Heart right ventricle (tissue), 16 donors: ENCODE data around the gene MRPL49. TPM values are rescaled to one million over a fixed set of nuclear protein-coding genes. Genes with fewer than 3 reads are reported as not detected.

Experiments
- ATAC-seq, 8 donors: fragments of 200-7000 bp; cut with Tn5 transposase; one replicate each; pipeline ENCODE4 v1.9.1; 2020; ENCODE audit warnings: mild to moderate bottlenecking in 8 of 8, moderate library complexity in 8 of 8, moderate number of reproducible peaks in 1 of 8
- DNase-seq, 2 donors: peaks; one replicate each; pipeline ENCODE4 v3.0.0-alpha.2; 2020
- H3K27ac ChIP-seq, 10 donors: fragments of 200-600 bp; sonication (generic) in 2 of 10; one replicate each; pipeline versions ENCODE4 v1.5.0 to v1.8.0; 2020 to 2022; ENCODE audit warnings: mild to moderate bottlenecking in 3 of 10
- H3K27me3 ChIP-seq, 7 donors: fragments of 200-600 bp; one replicate each; pipeline ENCODE4 v1.8.0; 2021 to 2022; ENCODE audit warnings: mild to moderate bottlenecking in 2 of 7
- H3K36me3 ChIP-seq, 9 donors: fragments of 200-600 bp; sonication (generic) in 1 of 9; one replicate each; pipeline versions ENCODE4 v1.5.0 to v1.8.0; 2020 to 2022; ENCODE audit warnings: mild to moderate bottlenecking in 2 of 9
- H3K4me1 ChIP-seq, 9 donors: fragments of 200-600 bp; sonication (generic) in 1 of 9; one replicate each; pipeline versions ENCODE4 v1.5.0 to v1.8.0; 2020 to 2022; ENCODE audit warnings: mild to moderate bottlenecking in 4 of 9
- H3K4me3 ChIP-seq, 10 donors: fragments of 200-600 bp; sonication (generic) in 2 of 10; one replicate each; pipeline versions ENCODE4 v1.5.0 to v1.8.0; 2020 to 2022; ENCODE audit warnings: mild to moderate bottlenecking in 7 of 10, moderate library complexity in 2 of 10
- H3K9me3 ChIP-seq, 11 donors: fragments of 200-600 bp in 10 of 11; sonication (generic) in 2 of 11; one replicate each; pipeline versions ENCODE4 v1.5.0 to v1.8.0; 2013 to 2022; ENCODE audit warnings: mild to moderate bottlenecking in 2 of 11, control low read depth in 1 of 11, moderate library complexity in 1 of 11
- CTCF ChIP-seq, 9 donors: fragments of 200-600 bp; sonication (generic) in 2 of 9; IDR thresholded peaks; one replicate each; pipeline versions ENCODE4 v1.5.0 to v1.8.0; 2021 to 2022; ENCODE audit warnings: antibody characterized with exemption in 9 of 9, mild to moderate bottlenecking in 5 of 9, moderate library complexity in 1 of 9
- WGBS, 2 donors: extraction: QIAGEN DNeasy Blood & Tissue Kit; methylation state at CpG; one replicate each; pipeline ENCODE4 v1.1.7; 2013; ENCODE audit warnings: inconsistent platforms in 1 of 2; 5-methylcytosine and 5-hydroxymethylcytosine counted together
- intact Hi-C, 10 donors: fragments of 100-400 bp; cut with DNase I; formaldehyde crosslinking; loops; one replicate each; pipeline versions ENCODE4 v1.11.1 to v1.14.2; 2022
- polyA plus RNA-seq, 2 donors: library from polyadenylated mRNA; stranded (reverse); fragments of 200-250 nt; gene quantifications; one replicate each; pipeline ENCODE4 v1.2.3, GENCODE V29; 2013
- total RNA-seq, 10 donors: library from RNA; stranded (reverse); fragmentation: NEBNext Ultra II Directional in 3 of 10; extraction: Animal tissue kit (Norgen Biotek cat#: 25700) in 3 of 10; gene quantifications; one replicate each; pipeline versions ENCODE4 v1.2.1 to v1.2.4, GENCODE V29; 2021 to 2023
- donor health status: Arrhythmogenic right ventricular cardiomyopathy.
- donor health status: ischemic (EF 13 %, LVEDD 7.1; RV severe dilation, severe dysfunction).
- donor health status: healthy with polysubstance abuse.
- donor health status: DM: no; HTN: yes; CAD: no.
- donor health status: DM: no; HTN: no; CAD: no.
- donor health status: ischemic (EF 25% LVEDD 6.9; RV normal size, moderate dysfunction).
- donor health status: ischemic (EF 25% LVEDD 5.7; RV mildly dilated, moderate dysfunction).
- donor health status: healthy.
- donor health status: DM: yes; HTN: yes; CAD: no.
- donor health status: Ischemic cardiomyopathy.
- donor health status: ischemic (EF 35%, LVEDD 5.7; RV mildly dilated, moderate dysfunction).
- donor health status: nonischemic (EF 11% LVEDD 7.7; RV severe dilation, severe dysfunction).
- donor health status: DM: yes; HTN: yes; CAD: no.
- donor health status: PGD.
- donor health status: ischemic (EF 29% LVEDD 5.4; RV normal size, mild dysfunction).
- donor health status: nonischemic (EF 23%, LVEDD 6.1; RV moderate dilation, normal function).

MRPL49 gene
- total and polyA plus RNA-seq, 12 donors, result 6.4 to 44.8 (median 39.3) TPM

GRCh38 chr11:65109231-65110198, 12.6 kb upstream of the MRPL49 start:
- no peak overlapping the region for H3K4me3 ChIP-seq
- intact Hi-C loops, result loop anchor here in 5 of 10 donors (2.0 to 10.0 kb wide), 5 partner anchors 71 to 335 kb away; partner anchors contain the start of genes CAPN1 (in 2 of the 5), ARL2 (in 1 of the 5) and SF1 (in 1 of the 5)
- H3K27me3 ChIP-seq, result peaks cover 0 to 10% (median 0%) of the 10 kb centered on the region in 7 donors
- H3K4me1 ChIP-seq, result peaks cover 19 to 60% (median 42%) of the 10 kb centered on the region in 9 donors
- H3K9me3 ChIP-seq, result no peaks in the 10 kb centered on the region
- H3K27ac ChIP-seq, result no peak overlapping the region
- peaks cover 0 to 47% (median 31%) of the 10 kb centered on the region in 9 donors for H3K36me3 ChIP-seq
- no peak for TF ChIP-seq CTCF (IDR thresholded peaks at IDR 0.05)
- ATAC-seq, result no peak
- DNase-seq, result no peak
- WGBS, 2 donors, result 89 to 90% methylated on average over 36 of the region's 36 CpGs

- peak; percentile 18 to 76 (median 56) for ATAC-seq
- DNase-seq, result peak; percentile 85 to 90
- peak; percentile 95 to 100 (median 98) for TF ChIP-seq CTCF (IDR thresholded peaks at IDR 0.05)
- Histone ChIP-seq H3K27ac (peak overlapping the region in 8 of 10 donors; percentile 42 to 80 (median 55)), H3K27me3 (peaks cover 0 to 10% (median 0%) of the 10 kb centered on the region in 7 donors), H3K4me3 (no peak overlapping the region), H3K9me3 (no peaks in the 10 kb centered on the region), H3K36me3 (peaks cover 0 to 46% (median 29%) of the 10 kb centered on the region in 9 donors), H3K4me1 (peaks cover 19 to 56% (median 37%) of the 10 kb centered on the region in 9 donors)
- WGBS, 2 donors, result 13 to 14% methylated on average over 18 of the region's 18 CpGs
- intact Hi-C loops, result loop anchor here in 5 of 10 donors (2.0 to 10.0 kb wide), 5 partner anchors 70 to 336 kb away; partner anchors contain the start of genes CAPN1 (in 2 of the 5), ARL2 (in 1 of the 5) and SF1 (in 1 of the 5)
Measured at GRCh38 chr11:65110354-65110861, 11.7 kb upstream of the MRPL49 start.

GRCh38 chr11:65111159-65111743, 10.9 kb upstream of the MRPL49 start:
- ATAC-seq (peak in 1 of 8 donors; percentile 2), DNase-seq (no peak)
- Histone ChIP-seq H3K36me3 (peaks cover 0 to 46% (median 30%) of the 10 kb centered on the region in 9 donors), H3K9me3 (no peaks in the 10 kb centered on the region), H3K27me3 (peaks cover 0 to 10% (median 0%) of the 10 kb centered on the region in 7 donors), H3K4me1 (peaks cover 21 to 59% (median 43%) of the 10 kb centered on the region in 9 donors), H3K4me3 (peak overlapping the region in 7 of 10 donors; percentile 50 to 75 (median 60)), H3K27ac (peak overlapping the region in 6 of 10 donors; percentile 5 to 84 (median 80))
- TF ChIP-seq CTCF (IDR thresholded peaks at IDR 0.05), result no peak
- intact Hi-C loops, result loop anchor here in 5 of 10 donors (2.0 to 10.0 kb wide), 5 partner anchors 70 to 336 kb away; partner anchors contain the start of genes CAPN1 (in 2 of the 5), ARL2 (in 1 of the 5) and SF1 (in 1 of the 5)
- WGBS, 2 donors, result 63 to 65% methylated on average over 31 of the region's 31 CpGs
